H7 (cell line): ENCODE measurements around the gene TMPRSS15. TPM values are rescaled to one million over a fixed set of nuclear protein-coding genes. Genes with fewer than 3 reads are reported as not detected.

Experiments
- DNase-seq: peaks from one replicate; pipeline ENCODE4 v3.0.0; 2012
- H3K27me3 ChIP-seq: 2 replicates; pipeline ENCODE4 v1.6.0; 2011; ENCODE audit warnings: mild to moderate bottlenecking, low read length; ENCODE audit not compliant: control insufficient read depth, insufficient read depth
- H3K36me3 ChIP-seq: replicated peaks from 2 replicates; pipeline ENCODE4 v1.5.1; 2011; ENCODE audit warnings: low read length; ENCODE audit not compliant: control insufficient read depth, insufficient read depth
- H3K4me3 ChIP-seq: 2 replicates; pipeline ENCODE4 v1.5.1; 2011; ENCODE audit warnings: low read depth, mild to moderate bottlenecking, control low read depth, low read length, moderate library complexity; ENCODE audit not compliant: insufficient read depth
- total RNA-seq: library from RNA; depleted of rRNA; stranded (reverse); fragments of >200 nt; shearing (Covaris generic); gene quantifications from 2 replicates; pipeline ENCODE4 v1.2.3, GENCODE V29; 2014

Gene TMPRSS15
- total RNA-seq, 1 experiment from 2014 or later, result not detected

DNA sequence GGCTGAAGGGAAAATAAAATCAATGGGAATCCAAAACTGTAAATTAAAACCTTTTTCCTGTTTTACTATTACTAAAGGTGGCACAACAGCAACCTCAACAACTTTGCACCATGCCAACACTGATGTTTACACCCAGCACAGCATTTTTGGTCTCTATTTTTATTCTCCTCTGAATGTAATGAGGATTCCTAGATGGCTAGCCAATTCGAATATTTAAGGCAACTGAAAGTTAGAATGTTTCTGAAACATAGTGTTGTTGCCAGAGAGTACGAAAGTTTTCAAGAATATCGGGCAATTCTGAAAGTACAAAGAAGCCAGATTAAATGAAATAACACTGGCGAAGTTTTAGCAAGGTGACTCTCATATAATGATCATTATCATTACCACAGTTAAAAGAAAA lies 118.2 kb downstream of the TMPRSS15 start:
- no peak overlapping the region for H3K4me3 ChIP-seq
- H3K27me3 ChIP-seq, result no peaks in the 10 kb centered on the region
- DNase-seq, result no peak
- no peaks in the 10 kb centered on the region for H3K36me3 ChIP-seq

DNA sequence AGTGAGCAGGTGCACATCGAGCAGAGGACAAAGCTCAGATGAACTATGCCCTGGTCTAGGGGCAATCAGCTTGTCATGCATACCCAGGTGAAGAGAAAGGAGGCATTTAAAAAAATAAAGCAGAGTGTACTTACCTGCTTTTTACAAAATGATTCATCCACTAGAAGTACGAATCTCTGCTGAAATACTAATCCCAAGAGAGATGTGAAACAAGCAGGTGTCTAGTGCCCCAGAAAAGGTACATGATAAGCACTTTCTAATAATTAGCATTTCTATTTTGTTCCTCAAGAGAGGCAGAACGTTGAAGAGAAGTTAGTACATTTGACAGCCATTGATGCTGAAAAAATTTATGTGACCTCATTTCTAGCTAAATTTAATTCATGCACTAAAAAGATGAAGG lies 127.8 kb downstream of the TMPRSS15 start:
- Histone ChIP-seq H3K4me3 (no peak overlapping the region), H3K36me3 (no peaks in the 10 kb centered on the region), H3K27me3 (no peaks in the 10 kb centered on the region)
- DNase-seq, result no peak

DNA sequence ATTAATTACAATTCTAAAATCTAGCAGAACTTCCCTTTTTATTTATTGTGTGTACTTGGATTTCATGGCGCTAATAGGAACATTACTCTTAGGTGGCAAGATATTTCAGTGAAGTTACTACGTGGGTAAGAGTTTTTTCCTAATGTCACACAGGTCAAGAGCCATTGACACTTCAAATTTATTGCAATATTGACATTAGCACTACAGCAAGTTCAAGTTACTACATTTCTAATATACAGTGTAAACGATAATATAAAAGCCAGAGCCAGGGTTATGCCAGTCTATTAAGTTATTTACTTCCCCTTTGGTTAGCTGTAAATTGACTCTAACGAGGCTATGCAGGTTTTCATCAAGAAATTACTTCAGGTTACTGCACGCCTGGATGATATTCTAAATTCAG lies 129.2 kb downstream of the TMPRSS15 start:
- Histone ChIP-seq H3K4me3 (no peak overlapping the region), H3K27me3 (no peaks in the 10 kb centered on the region), H3K36me3 (no peaks in the 10 kb centered on the region)
- DNase-seq, result no peak

DNA sequence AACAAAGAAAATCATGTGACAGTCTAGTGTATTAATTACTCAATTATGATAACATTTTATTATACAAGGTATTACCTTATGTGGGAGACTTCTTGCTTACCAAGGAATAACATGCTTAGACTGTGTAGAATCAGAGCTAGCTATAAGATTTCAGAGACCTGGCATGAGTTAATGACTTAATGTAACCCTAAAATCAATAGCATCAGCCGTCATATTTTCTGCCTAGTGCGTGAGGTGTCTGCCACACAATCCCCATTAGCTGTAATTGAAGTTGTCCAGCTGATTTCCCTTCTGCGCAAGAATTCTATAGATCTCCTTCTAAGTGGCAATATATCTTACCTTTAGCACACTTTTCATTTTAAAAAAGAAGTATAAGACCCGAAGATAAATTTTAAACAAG lies 130.2 kb downstream of the TMPRSS15 start:
- no peak overlapping the region for H3K4me3 ChIP-seq
- no peak for DNase-seq
- H3K27me3 ChIP-seq, result no peaks in the 10 kb centered on the region
- no peaks in the 10 kb centered on the region for H3K36me3 ChIP-seq

DNA sequence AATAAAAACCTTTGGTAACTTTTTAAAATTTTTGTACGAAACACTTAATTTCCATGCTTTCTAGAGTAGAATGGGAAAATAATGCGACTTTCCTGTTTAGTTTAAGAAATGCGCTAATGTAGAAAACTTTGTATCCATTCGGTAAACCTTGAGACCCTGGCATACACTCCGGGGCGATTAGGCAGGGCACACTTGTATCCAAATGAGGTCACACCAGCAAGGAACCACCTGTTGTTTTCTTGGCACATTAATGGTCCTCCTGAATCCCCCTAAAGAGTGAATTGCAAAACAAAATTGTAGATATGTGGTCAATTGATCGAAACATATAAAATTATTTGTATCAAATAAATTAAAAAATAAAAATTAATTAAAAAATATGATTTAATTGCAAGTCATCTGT lies 133.7 kb downstream of the TMPRSS15 start:
- Histone ChIP-seq H3K27me3 (no peaks in the 10 kb centered on the region), H3K36me3 (no peaks in the 10 kb centered on the region), H3K4me3 (no peak overlapping the region)
- no peak for DNase-seq

DNA sequence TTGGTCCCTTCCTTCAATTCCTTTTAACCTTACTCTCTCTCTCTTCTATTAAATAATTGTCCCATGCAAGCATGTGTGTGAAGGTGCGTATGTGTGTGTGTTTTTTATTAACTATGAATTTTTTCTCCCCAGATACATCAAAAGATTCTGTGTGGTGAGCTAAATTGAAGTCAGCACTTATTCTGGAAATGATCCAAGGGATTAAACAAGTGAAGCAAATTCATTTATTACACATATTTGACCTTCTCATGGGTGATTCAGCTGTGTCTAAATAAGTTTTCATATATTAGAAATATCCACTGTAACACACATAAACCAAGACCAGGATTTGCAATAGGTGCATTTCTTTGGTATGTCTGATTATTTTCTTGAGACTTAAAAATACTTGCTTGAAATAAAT lies 134.7 kb downstream of the TMPRSS15 start:
- DNase-seq, result no peak
- H3K36me3 ChIP-seq, result no peaks in the 10 kb centered on the region
- H3K27me3 ChIP-seq, result no peaks in the 10 kb centered on the region
- no peak overlapping the region for H3K4me3 ChIP-seq

DNA sequence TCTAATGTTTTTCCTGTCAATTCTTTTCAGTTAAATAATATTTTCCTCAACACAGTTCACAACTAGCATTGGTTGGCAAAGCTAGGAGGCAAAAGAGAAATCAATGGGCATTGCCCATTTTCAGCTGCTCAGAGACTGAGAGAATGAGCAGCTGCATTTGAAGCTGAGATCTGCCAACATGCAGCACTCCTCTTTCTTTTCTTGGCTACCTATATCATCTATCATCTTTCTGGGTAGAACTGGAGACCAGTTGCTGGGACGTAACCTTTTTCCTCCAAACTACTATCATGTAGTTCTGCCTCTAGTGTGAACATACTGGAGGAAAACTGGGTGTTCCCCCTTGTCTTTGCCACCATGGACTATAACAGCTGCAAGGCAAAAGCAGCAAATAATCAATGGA lies 136.1 kb downstream of the TMPRSS15 start:
- no peak for DNase-seq
- Histone ChIP-seq H3K36me3 (no peaks in the 10 kb centered on the region), H3K27me3 (no peaks in the 10 kb centered on the region), H3K4me3 (no peak overlapping the region)

DNA sequence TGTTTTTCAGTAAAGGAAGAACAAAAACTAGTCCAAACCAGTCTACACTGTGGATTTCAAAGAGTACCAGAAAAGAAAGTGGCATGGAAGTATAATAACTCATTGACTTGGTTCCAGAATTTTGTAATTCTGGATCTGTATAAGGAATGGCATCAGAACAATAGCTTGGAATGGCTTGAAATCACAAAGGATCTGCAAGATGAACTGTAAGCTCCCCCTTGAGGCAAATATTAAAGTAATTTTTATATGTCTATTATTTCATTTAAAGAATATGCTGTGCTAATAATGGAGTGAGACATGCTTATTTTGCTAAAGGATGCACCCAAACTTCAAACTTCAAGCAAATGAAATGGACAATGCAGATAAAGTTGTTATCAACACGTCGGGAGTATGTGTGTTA lies 137.6 kb downstream of the TMPRSS15 start:
- no peaks in the 10 kb centered on the region for H3K36me3 ChIP-seq
- no peaks in the 10 kb centered on the region for H3K27me3 ChIP-seq
- DNase-seq, result no peak
- H3K4me3 ChIP-seq, result no peak overlapping the region

DNA sequence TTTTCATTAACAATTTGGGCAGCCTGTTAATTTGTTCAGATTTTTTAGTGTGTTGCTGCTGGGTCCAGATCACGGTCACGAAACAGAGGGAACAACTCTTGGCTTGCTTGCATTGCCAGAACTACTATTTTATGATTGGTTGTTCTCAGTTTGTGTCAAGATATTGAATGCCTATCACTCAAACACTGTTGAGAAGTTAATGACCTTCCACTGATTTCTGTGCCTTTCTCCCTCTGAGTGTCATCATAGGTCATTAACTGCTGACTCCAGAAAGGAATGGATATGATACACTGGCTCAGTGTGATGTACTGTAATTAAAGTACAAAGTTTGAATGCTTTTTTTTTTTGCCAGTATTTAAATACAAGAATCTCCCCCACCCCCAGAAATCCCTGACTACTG lies 149.8 kb downstream of the TMPRSS15 start:
- Histone ChIP-seq H3K27me3 (no peaks in the 10 kb centered on the region), H3K36me3 (no peaks in the 10 kb centered on the region), H3K4me3 (no peak overlapping the region)
- DNase-seq, result no peak

DNA sequence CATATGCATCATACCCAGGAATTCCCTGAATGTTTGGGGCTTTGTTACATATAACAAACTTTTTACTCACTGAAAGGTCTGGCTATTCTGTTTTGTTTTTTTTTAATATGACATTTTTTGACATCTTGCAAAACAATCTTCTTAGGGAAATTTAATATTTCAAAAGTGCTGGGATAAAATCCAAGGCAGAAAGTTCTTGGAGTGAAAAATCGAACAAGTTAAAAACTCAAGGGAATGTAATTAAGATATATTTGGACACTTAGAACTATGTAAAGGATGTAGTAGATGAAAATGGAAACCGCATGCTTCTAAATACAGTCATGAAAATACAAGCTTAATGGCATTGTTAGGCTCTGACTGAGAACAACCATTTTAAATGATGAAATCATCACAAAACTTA lies 150.4 kb downstream of the TMPRSS15 start:
- Histone ChIP-seq H3K36me3 (no peaks in the 10 kb centered on the region), H3K4me3 (no peak overlapping the region), H3K27me3 (no peaks in the 10 kb centered on the region)
- DNase-seq, result no peak

DNA sequence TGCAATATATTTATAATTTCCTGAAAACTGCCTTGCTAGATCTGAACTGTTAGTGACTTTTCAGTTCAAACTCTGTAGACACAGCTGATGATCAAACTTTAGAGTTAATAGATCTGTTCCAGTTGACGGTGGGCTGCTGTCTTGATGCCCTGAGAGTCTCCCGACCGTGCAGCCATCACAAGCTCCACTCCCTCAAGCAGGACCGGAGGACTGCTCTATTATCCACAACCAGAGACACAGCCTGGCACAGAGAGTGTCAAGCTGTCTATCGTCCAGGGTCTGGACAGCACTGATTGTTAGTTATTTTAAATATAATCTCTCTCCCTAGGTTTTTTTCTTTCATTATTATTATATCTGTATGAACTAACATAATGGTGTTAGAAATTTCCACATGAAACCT lies 150.9 kb downstream of the TMPRSS15 start:
- H3K27me3 ChIP-seq, result no peaks in the 10 kb centered on the region
- H3K36me3 ChIP-seq, result no peaks in the 10 kb centered on the region
- H3K4me3 ChIP-seq, result no peak overlapping the region
- DNase-seq, result no peak

DNA sequence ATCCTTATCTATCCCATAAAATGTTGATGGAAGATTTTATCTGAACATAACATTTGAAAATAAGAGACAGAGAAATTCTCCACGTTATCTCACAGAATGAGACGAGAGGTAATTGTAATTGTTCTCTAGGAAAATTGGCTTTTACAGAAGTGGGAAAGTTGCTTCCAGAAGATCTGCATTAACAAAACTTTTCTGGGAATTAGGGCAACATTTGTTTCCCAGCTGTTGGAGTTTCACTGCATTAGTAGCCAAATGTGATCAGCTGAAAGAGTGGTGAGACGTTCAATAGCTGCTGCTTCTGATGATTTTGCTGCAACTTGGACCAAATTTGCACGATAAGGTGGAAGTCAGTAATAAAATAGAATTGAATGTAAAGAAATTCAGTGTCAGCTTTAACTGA lies 151.3 kb downstream of the TMPRSS15 start:
- no peak for DNase-seq
- Histone ChIP-seq H3K36me3 (no peaks in the 10 kb centered on the region), H3K27me3 (no peaks in the 10 kb centered on the region), H3K4me3 (no peak overlapping the region)

DNA sequence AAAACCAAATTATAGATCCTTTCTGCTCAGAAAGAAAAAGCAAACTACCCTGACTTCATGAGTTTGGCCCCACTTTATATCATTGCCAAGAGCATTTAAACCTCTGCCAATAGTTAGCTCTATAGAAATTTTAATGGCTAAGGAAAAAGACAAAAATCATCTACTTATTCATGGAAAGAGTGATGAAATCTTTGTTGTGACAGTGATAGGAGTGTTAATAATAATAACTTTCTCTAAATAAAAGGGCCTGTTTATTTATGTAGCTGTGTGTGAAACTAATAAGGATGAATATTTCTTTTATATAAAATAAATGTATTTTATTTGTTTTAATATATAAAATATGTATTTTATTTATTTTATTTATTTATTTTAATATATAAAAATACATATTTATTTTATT lies 152.5 kb downstream of the TMPRSS15 start:
- H3K27me3 ChIP-seq, result peaks cover 7% of the 10 kb centered on the region; the same call in 1 of the 2 replicates

DNA sequence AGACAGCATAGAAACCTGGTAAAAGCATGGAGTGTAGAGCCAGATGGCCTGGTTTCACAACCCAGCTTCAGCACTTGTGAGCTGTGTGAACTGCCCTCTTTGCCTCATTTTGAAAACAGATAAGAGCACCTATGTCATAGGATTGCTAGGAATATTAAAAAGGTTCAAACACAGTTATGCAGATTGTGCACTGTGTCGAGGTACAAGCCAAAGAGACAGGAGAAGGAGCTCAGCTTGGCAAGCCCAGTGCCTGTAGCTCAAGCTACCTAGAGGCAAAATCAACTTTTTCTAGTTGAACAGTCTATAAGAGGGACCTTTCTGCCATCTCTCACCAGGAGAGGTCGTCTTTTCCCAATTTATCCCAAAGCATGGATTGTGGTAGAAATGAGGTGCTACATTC lies 153.9 kb downstream of the TMPRSS15 start:
- no peaks in the 10 kb centered on the region for H3K36me3 ChIP-seq
- peak; percentile 5 for DNase-seq
- H3K4me3 ChIP-seq, result no peak overlapping the region
- H3K27me3 ChIP-seq, result peaks cover 21% of the 10 kb centered on the region

More for the DNA sequence above, 152.5 kb downstream of the TMPRSS15 start:
- H3K36me3 ChIP-seq, result no peaks in the 10 kb centered on the region
- no peak overlapping the region for H3K4me3 ChIP-seq
- DNase-seq, result no peak

DNA sequence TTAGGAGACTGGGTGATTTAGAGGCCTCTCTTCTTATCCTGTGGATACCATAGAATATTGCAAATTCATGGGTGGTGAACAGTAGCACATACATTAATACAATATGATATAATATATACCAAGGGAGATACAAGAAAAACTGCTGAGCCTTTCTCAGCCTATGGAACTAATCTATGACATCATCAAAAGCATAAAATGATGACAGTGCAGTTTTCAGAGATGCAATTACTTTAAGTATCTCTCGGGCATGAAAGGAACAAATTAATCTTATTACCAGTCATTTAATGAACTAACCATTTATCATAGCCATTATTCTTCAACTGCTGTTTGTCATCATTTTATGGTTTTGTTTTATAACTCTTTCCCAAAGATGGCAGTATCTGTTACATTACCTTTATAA lies 155.4 kb downstream of the TMPRSS15 start:
- Histone ChIP-seq H3K27me3 (peaks cover 36% of the 10 kb centered on the region), H3K36me3 (no peaks in the 10 kb centered on the region), H3K4me3 (no peak overlapping the region)
- no peak for DNase-seq

DNA sequence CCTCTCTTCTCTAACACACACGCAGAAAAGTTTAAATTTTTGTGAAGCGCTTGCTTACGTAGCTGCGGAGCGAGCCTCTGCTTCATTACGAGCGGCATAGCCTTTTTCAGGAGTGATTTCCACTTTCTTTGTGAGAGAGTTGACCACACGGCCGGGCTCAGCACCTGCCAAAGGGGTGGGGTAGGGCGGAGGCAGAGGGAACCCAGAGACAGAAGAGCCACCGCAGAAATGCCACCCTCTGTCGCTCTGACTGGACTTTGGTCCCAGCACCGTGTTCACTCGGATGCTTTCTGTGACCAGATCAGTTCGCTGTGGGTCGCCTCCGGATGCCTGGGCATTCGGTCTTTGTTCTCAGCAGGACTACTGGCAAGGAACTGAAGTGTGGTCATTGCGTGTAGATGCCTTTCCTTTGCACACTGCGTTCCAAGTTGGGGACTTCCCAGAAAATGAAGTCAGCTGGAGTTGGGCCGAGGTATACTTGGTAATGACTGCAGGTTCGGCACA lies 158.1 kb downstream of the TMPRSS15 start:
- DNase-seq, result peak; percentile 26
- Histone ChIP-seq H3K27me3 (peaks cover 41% of the 10 kb centered on the region), H3K4me3 (peak overlapping the region; percentile 49), H3K36me3 (no peaks in the 10 kb centered on the region)
